Esophagus squamous epithelium (tissue), 5 donors: Measurements from ENCODE around the gene SMC6. TPM values are rescaled to one million over a fixed set of nuclear protein-coding genes. Genes with fewer than 3 reads are reported as not detected.

Experiments used
- DNase-seq: peaks from one replicate; lab custom pipeline; 2025; lab: John Stamatoyannopoulos, UW
- H3K27ac ChIP-seq, 4 donors: fragments of 200-600 bp; sonication (generic); one replicate each; pipeline ENCODE4 v1.5.1; 2016 to 2019; ENCODE audit warnings: mild to moderate bottlenecking in 1 of 4
- H3K27me3 ChIP-seq, 4 donors: fragments of 200-600 bp; sonication (generic); 1 replicate in 3 of 4; 2 replicates in 1 of 4; pipeline versions ENCODE4 v1.5.1 to v1.6.0; 2017 to 2021; ENCODE audit warnings: antibody characterized with exemption in 1 of 4
- H3K36me3 ChIP-seq, 3 donors: fragments of 200-600 bp; sonication (generic); one replicate each; pipeline ENCODE4 v1.5.1; 2016 to 2019
- H3K4me1 ChIP-seq, 3 donors: fragments of 200-600 bp; sonication (generic); one replicate each; pipeline ENCODE4 v1.5.1; 2017 to 2019
- H3K4me3 ChIP-seq, 4 donors: fragments of 200-600 bp; sonication (generic); 1 replicate in 3 of 4; 2 replicates in 1 of 4; pipeline ENCODE4 v1.5.1; 2016 to 2019; ENCODE audit warnings: mild to moderate bottlenecking in 2 of 4, moderate library complexity in 1 of 4
- H3K9me3 ChIP-seq, 3 donors: fragments of 200-600 bp; sonication (generic); one replicate each; pipeline ENCODE4 v1.5.1; 2016 to 2019
- POLR2A ChIP-seq, 4 donors: fragments of 450-650 bp; IDR thresholded peaks; one replicate each; pipeline ENCODE4 v1.6.1; 2017; ENCODE audit warnings: antibody characterized with exemption in 4 of 4, mild to moderate bottlenecking in 4 of 4, moderate library complexity in 3 of 4
- WGBS, 2 donors: methylation state at CpG; one replicate each; pipeline ENCODE4 v1.1.5; 2018; 5-methylcytosine and 5-hydroxymethylcytosine counted together
- intact Hi-C: fragments of 100-400 bp; cut with DNase I; formaldehyde crosslinking; loops from one replicate; pipeline ENCODE4 v1.15.0; 2022
- total RNA-seq, 4 donors: library from RNA; depleted of rRNA; stranded (reverse); fragments of >200 nt; gene quantifications; one replicate each; pipeline ENCODE4 v1.1.0, GENCODE V29; 2016
- TF ChIP-seq, protein P1 (sequence below), 6 experiments: fragments of 450-650 bp in 4 of 6; fragments of 200-600 bp in 2 of 6; sonication (generic) in 2 of 6; IDR thresholded peaks; one replicate each; pipeline ENCODE4 v1.5.1; 2016 to 2019; ENCODE audit warnings: antibody characterized with exemption in 6 of 6, mild to moderate bottlenecking in 4 of 6, moderate library complexity in 4 of 6
- donor health status: DM: yes; HTN: yes; CAD: no.

SMC6 gene
- total RNA-seq, 4 donors from 2014 or later: 25.3 to 40.4 (median 31.7) TPM

DNA sequence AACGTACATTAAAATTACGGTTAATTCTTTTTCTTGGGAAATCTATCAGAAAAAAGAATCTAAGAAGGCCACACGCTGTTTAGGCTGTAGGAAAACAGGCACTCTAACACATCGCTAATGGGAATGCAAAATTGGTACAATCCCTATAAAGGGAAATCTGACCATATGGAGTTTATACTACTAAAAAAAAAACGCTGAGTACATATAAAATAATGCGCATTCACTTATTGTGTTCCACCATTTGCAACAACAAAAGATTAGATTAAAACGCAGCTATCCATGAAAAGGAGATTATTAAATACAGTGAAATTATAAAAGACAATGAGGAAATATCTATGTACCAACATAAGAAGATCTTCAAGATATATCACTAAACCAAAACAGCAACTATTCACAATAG lies 62.8 kb downstream of the SMC6 start:
- TF ChIP-seq, protein P1, sequence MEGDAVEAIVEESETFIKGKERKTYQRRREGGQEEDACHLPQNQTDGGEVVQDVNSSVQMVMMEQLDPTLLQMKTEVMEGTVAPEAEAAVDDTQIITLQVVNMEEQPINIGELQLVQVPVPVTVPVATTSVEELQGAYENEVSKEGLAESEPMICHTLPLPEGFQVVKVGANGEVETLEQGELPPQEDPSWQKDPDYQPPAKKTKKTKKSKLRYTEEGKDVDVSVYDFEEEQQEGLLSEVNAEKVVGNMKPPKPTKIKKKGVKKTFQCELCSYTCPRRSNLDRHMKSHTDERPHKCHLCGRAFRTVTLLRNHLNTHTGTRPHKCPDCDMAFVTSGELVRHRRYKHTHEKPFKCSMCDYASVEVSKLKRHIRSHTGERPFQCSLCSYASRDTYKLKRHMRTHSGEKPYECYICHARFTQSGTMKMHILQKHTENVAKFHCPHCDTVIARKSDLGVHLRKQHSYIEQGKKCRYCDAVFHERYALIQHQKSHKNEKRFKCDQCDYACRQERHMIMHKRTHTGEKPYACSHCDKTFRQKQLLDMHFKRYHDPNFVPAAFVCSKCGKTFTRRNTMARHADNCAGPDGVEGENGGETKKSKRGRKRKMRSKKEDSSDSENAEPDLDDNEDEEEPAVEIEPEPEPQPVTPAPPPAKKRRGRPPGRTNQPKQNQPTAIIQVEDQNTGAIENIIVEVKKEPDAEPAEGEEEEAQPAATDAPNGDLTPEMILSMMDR (IDR thresholded peaks at IDR 0.05): no peak
- no peak for TF ChIP-seq POLR2A (IDR thresholded peaks at IDR 0.05)
- Histone ChIP-seq H3K36me3 (peaks cover 0 to 85% (median 0%) of the 10 kb centered on the region in 3 donors), H3K27me3 (no peaks in the 10 kb centered on the region), H3K4me1 (no peaks in the 10 kb centered on the region), H3K4me3 (no peak overlapping the region), H3K9me3 (no peaks in the 10 kb centered on the region), H3K27ac (no peak overlapping the region)
- 96% methylated on average over 7 of the region's 7 CpGs for WGBS, 2 donors
- DNase-seq: no peak
- intact Hi-C loops: no loop called here

DNA sequence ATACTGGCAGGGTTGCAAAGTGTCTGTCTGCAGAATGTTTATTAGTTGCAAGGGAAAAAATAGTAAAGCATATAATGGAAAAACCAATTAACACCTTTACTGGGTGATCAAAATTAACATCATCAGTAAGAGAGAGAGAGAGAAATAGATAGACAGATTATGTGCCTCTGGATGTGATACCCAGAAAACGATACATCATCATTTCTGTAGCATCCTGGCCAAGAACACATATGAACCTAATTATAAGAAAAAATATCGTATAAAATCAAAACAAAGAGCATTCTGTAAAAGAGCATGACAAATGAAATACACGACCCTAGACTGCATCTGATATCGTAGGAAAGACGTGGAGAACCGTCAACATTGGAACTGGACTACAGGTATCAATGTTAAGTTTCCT lies 64.6 kb downstream of the SMC6 start:
- Histone ChIP-seq H3K9me3 (no peaks in the 10 kb centered on the region), H3K27ac (no peak overlapping the region), H3K27me3 (no peaks in the 10 kb centered on the region), H3K4me1 (no peaks in the 10 kb centered on the region), H3K36me3 (peaks cover 0 to 78% (median 0%) of the 10 kb centered on the region in 3 donors), H3K4me3 (no peak overlapping the region)
- intact Hi-C loops: no loop called here
- DNase-seq: no peak
- TF ChIP-seq, protein P1 (IDR thresholded peaks at IDR 0.05): no peak
- TF ChIP-seq POLR2A (IDR thresholded peaks at IDR 0.05): no peak
- 87 to 90% methylated on average over 6 of the region's 6 CpGs for WGBS, 2 donors

DNA sequence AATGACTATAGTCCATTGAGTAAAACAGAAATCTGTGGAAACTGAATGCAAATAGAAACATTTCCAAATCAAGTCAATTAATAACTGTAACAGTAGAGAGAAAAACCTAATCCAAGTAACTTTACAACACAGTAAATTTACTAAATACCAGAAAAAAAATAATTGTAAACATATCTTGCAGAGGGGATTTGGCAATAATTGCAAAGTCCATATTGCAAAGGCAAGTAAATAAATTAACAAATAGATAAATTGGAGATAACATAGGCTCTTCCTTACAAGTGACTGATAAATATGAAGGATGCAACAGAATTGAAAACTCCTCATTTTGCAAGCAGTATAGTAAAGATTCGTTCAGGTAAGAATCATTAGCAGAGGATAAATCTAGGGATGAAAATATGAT lies 65.0 kb downstream of the SMC6 start:
- no peak overlapping the region for H3K27ac ChIP-seq
- no peak overlapping the region for H3K4me3 ChIP-seq
- intact Hi-C loops: no loop called here
- H3K27me3 ChIP-seq: no peaks in the 10 kb centered on the region
- DNase-seq: no peak
- no peaks in the 10 kb centered on the region for H3K9me3 ChIP-seq
- H3K4me1 ChIP-seq: no peaks in the 10 kb centered on the region
- TF ChIP-seq, protein P1 (IDR thresholded peaks at IDR 0.05): no peak
- no peak for TF ChIP-seq POLR2A (IDR thresholded peaks at IDR 0.05)
- peaks cover 0 to 78% (median 0%) of the 10 kb centered on the region in 3 donors for H3K36me3 ChIP-seq
- WGBS, 2 donors: 76 to 93% methylated on average over 1 of the region's 1 CpG

DNA sequence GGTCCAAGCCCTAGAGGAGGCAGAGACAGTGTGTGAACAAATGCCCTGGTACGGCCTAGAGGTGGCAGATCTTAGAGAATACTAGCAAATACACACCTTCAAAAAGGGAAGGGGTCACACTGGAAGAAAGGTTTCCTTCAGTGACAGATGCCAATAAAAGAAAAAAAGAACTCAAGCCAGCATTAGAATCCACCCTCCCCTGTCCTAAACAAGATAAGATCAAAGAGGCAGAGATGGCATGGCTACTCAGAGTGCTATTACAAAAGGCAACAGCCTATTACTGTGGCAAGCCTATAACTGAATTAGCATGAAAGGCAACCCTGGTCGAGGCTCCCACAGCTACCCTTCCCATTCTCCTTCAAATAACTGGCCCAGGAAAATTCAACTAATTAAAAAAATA lies 69.6 kb downstream of the SMC6 start:
- TF ChIP-seq POLR2A (IDR thresholded peaks at IDR 0.05): no peak
- TF ChIP-seq, protein P1 (IDR thresholded peaks at IDR 0.05): no peak
- DNase-seq: no peak
- intact Hi-C loops: no loop called here
- Histone ChIP-seq H3K4me1 (no peaks in the 10 kb centered on the region), H3K27ac (no peak overlapping the region), H3K4me3 (no peak overlapping the region), H3K27me3 (no peaks in the 10 kb centered on the region), H3K9me3 (no peaks in the 10 kb centered on the region), H3K36me3 (peaks cover 0 to 90% (median 0%) of the 10 kb centered on the region in 3 donors)
- 86 to 92% methylated on average over 2 of the region's 2 CpGs for WGBS, 2 donors

DNA sequence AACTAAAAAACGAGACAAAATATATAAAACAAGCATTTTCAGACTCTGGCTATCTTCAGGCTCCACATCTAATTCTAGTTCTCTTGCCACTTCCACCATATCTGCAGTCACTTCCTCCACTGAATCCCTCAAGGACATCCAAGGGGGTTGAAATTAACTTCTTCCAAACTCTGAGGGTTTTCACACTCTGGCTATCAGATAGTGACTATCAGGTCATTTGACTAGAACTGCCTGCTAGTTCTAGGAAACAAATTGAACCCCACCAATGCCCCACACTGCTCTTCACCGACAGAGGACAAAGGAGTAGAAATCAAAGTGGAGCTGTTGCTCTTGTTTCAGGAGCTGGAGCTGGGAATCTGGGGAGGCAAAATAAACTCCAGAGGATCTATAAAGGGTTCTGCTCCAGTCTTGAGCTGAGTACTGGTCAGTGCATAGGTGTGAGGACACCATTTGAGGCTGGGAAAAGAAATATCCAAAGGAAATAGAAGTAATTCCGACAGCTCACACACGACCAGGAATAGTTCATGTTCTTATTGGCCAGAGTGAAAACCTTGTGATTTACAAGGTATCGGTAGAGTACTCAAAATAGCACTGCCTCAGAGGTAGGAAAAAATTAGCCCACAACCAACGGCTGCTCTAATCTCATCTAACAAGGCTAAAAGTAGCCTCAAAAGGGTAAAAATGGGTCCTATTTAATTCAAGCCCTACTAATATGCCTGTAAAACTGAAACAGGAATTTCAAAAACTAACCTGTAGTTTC lies 71.3 kb downstream of the SMC6 start:
- WGBS, 2 donors: 88 to 89% methylated on average over 6 of the region's 6 CpGs
- intact Hi-C loops: no loop called here
- Histone ChIP-seq H3K4me1 (no peaks in the 10 kb centered on the region), H3K27me3 (no peaks in the 10 kb centered on the region), H3K9me3 (no peaks in the 10 kb centered on the region), H3K4me3 (no peak overlapping the region), H3K36me3 (peaks cover 0 to 88% (median 0%) of the 10 kb centered on the region in 3 donors), H3K27ac (no peak overlapping the region)
- TF ChIP-seq, protein P1 (IDR thresholded peaks at IDR 0.05): no peak
- no peak for TF ChIP-seq POLR2A (IDR thresholded peaks at IDR 0.05)
- no peak for DNase-seq
